Stimulated activated CD4-positive, alpha-beta T cell treated with anti-CD3 and anti-CD28 coated beads, Interleukin-2, amount 100 ng/mL, for 48 hours (primary cell): ENCODE data around the gene MUC5B.
"Not testable (repeated sequence)": the region's sequence is repeated elsewhere in the genome, so short reads cannot be mapped to it uniquely, and the experiment has no call there.

ENCODE experiments used
- DNase-seq, 2 donors: peaks; one replicate each; pipeline ENCODE4 v3.0.0-alpha.2; 2020

The MUC5B gene, protein sequence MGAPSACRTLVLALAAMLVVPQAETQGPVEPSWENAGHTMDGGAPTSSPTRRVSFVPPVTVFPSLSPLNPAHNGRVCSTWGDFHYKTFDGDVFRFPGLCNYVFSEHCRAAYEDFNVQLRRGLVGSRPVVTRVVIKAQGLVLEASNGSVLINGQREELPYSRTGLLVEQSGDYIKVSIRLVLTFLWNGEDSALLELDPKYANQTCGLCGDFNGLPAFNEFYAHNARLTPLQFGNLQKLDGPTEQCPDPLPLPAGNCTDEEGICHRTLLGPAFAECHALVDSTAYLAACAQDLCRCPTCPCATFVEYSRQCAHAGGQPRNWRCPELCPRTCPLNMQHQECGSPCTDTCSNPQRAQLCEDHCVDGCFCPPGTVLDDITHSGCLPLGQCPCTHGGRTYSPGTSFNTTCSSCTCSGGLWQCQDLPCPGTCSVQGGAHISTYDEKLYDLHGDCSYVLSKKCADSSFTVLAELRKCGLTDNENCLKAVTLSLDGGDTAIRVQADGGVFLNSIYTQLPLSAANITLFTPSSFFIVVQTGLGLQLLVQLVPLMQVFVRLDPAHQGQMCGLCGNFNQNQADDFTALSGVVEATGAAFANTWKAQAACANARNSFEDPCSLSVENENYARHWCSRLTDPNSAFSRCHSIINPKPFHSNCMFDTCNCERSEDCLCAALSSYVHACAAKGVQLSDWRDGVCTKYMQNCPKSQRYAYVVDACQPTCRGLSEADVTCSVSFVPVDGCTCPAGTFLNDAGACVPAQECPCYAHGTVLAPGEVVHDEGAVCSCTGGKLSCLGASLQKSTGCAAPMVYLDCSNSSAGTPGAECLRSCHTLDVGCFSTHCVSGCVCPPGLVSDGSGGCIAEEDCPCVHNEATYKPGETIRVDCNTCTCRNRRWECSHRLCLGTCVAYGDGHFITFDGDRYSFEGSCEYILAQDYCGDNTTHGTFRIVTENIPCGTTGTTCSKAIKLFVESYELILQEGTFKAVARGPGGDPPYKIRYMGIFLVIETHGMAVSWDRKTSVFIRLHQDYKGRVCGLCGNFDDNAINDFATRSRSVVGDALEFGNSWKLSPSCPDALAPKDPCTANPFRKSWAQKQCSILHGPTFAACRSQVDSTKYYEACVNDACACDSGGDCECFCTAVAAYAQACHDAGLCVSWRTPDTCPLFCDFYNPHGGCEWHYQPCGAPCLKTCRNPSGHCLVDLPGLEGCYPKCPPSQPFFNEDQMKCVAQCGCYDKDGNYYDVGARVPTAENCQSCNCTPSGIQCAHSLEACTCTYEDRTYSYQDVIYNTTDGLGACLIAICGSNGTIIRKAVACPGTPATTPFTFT (N-terminal part only)

DNA sequence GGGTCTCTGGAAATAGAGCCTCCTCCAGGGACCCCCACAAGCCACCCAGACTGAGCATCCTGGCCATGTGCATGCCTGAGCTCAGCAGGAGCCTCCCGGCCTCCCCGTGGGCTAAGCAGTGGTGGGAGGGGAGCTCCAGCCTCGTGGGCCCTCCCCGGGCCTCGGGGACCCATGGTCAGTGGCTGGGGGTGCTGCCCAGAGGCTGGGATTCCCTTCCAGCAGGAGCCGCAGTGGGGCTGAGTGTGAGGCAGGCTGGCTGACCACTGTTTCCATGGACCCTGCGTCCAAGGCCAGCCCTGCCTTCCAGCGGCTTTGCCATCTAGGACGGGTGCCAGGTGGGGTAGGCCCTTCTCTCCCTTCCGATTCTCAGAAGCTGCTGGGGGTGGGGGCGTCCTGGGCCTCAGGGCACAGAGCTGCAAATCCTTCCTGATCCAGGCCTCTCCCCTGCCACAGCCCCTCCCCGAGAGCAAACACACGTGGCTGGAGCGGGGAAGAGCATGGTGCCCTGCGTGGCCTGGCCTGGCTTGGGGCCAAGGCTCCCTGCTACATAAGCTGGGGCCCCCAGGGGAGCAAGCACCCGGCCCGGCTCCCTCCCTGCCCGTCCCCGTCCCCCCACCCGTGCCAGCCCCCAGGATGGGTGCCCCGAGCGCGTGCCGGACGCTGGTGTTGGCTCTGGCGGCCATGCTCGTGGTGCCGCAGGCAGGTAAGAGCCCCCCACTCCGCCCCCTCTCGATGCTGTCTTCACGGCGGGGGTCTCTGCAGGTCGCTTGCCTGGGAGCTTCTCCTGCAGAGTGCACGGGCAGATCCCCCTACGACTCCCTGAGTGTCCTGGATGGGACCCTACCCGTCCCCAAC lies at the start of gene MUC5B:
MUC5B (plus strand) TSS at position 576 of the 855 bp plus-strand sequence; CDS start at position 634, 58 bp downstream.
- DNase-seq, result no peak

DNA sequence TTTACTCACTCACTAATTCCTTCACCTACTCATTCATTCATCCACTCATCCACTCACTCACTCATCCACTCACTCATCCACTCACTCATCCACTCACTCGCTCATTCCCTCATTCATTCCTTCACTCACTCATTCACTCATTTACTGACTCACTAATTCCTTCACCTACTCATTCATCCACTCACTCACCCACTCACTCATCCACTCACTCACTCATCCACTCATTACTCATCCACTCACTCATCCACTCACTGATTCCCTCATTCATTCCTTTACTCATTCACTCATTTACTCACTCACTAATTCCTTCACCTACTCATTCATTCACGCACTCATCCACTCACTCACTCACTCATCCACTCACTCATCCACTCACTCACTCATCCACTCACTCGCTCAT lies 49.5 kb upstream of the MUC5B start:
- DNase-seq, result not testable (repeated sequence)

DNA sequence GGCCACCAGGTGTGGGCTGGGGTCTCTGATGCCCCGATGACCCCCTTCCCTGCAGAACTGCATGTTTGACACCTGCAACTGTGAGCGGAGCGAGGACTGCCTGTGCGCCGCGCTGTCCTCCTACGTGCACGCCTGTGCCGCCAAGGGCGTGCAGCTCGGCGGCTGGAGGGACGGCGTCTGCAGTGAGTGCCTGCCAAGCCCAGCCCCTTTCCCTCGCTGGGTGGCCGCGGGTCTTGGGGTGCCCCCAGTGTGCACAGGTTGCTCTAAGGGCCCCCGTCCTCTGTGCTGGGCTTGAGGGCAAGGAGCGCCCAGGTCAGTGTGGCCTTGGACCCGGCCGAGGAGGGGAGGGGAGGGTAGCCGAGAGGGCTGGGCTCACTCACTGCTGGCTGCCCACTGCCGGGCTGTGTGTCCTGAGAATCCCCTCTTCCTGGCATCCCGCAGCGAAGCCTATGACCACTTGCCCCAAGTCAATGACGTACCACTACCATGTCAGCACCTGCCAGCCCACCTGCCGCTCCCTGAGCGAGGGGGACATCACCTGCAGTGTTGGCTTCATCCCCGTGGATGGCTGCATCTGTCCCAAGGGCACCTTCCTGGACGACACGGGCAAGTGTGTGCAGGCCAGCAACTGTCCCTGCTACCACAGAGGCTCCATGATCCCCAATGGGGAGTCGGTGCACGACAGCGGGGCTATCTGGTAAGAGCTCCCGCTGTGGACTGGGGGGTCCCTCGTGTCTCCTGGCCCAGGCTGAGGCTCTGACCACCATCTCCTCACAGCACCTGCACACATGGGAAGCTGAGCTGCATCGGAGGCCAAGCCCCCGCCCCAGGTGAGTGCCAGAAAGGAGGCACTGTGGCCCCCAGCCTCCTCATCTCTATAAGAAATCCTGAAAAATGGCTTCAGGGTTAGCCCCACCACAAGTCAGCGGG lies 48.2 kb upstream of the MUC5B start:
- DNase-seq, result no peak

DNA sequence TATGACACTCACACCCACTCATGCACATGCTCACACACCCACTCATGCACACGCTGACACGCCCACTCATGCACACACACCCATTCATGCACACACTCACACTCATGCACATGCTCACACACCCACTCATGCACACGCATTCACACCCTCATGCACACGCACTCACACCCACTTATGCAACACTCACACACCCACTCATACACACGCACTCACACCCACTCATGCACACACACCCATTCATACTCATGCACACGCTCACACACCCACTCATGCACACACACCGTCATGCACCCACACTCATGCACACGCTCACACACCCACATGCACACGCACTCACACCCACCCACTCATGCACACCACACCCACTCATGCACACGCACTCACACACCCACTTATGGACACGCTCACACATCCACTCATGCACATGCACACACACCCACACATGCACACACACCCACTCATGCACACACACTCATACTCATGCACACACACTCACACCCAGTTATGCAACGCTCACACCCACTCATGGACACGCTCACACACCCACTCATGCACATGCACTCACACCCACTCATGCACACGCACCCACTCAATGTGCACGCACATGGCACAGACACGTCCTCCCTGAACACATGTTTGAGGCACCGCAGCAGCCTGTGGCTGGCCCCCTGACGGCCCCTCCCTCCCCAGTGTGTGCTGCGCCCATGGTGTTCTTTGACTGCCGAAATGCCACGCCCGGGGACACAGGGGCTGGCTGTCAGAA lies 47.2 kb upstream of the MUC5B start:
- DNase-seq, result no peak

DNA sequence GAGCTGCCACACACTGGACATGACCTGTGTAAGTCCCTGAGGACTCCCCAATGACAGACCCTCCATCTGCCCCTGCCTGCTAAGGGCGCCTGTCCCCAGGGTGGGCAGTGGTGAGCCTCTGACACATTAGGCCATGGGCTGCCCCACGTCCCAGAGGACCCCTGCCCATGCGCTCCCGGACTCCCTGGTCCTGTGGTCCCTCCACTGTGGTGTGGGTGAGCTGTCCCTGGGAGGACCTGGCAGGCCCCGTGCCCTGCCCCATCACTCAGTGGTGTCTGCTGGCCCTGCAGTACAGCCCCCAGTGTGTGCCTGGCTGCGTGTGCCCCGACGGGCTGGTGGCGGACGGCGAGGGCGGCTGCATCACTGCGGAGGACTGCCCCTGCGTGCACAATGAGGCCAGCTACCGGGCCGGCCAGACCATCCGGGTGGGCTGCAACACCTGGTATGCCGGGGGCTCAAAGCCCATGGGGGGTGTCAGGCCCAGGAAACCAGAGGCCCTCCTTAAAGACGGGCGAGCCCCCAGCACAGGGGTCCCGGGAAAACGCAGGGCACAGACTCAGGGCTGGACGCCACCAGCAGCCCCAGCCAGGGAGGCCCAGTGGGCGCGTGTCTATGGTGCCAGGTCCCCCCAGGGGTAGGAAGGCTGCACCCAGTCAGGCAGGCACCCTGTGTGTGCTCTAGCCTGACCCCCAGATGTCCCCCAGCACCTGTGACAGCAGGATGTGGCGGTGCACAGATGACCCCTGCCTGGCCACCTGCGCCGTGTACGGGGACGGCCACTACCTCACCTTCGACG lies 46.4 kb upstream of the MUC5B start:
- DNase-seq, result no peak

DNA sequence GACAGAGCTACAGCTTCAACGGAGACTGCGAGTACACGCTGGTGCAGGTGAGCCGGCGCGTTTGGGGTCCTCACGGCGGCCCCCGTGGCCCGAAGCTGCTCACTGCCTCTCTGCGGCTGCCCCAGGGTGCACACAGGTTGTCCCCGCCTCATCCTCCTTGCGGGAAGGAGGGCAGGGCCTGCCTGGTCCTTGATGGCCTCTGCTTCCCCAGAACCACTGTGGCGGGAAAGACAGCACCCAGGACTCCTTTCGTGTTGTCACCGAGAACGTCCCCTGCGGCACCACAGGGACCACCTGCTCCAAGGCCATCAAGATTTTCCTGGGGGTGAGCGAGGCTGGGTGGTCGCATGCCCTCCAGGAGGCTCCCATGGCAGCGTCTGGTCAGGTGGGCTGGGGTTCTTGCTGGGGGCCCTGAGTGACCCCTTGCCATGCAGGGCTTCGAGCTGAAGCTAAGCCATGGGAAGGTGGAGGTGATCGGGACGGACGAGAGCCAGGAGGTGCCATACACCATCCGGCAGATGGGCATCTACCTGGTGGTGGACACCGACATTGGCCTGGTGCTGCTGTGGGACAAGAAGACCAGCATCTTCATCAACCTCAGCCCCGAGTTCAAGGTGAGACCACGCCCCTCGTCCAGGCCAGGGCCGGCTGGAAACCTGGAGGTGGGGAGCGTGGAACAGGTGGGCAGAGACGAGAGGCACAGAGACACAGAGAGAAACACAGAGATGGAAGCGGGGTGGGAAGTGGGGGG lies 45.7 kb upstream of the MUC5B start:
- DNase-seq, result no peak

DNA sequence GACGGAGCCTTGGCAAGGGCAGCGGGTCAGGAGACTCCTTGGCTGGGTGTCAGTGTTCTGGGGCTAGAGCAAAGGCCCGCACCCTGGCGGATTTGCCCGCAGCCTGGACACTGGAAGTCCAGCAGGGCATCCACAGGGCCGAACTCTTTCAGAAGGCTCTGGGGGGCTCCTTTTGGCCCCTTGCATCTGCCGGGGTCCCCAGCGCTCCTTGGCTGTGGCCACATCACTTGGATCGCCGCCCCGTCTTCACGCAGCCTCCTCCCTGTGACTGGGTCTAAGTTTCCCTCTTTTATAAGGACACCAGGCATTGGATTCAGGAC lies 45.1 kb upstream of the MUC5B start:
- DNase-seq, result no peak

DNA sequence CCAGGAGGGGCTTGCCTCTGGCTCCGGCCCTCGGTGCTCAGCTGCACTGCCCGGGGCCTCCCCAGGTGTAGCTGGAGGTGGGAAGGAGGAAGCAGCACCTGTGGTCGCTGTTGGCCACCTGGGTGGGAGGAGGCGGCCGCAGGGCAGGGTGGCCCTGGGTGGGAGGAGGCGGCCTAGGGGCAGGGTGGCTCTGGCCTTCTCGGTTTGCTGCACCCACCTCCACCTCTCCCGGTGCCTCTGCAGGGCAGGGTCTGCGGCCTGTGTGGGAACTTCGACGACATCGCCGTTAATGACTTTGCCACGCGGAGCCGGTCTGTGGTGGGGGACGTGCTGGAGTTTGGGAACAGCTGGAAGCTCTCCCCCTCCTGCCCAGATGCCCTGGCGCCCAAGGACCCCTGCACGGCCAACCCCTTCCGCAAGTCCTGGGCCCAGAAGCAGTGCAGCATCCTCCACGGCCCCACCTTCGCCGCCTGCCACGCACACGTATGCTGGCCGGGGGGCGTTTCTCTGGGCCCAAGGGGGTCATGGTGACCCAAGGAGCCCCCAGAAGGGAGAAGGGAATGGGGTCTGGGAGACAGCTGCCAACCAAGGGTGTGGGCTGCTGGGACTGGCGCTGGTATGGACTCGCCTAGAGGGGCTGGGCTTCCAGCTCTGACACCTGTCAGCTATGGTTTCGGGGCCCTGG lies 44.5 kb upstream of the MUC5B start:
- DNase-seq, result no peak

DNA sequence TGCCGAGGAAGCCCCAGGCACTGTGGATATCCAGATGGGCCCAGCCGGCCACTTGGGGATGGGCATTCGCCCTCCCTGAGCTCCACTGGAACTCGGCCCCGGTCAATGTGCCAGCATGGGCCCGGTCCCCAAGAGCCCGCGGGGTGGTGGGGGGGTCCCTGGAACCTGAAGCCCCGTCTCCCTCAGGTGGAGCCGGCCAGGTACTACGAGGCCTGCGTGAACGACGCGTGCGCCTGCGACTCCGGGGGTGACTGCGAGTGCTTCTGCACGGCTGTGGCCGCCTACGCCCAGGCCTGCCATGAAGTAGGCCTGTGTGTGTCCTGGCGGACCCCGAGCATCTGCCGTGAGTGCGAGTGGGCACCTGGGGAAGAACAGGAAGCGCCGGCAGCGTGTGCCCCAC lies 44.0 kb upstream of the MUC5B start:
- no peak for DNase-seq

DNA sequence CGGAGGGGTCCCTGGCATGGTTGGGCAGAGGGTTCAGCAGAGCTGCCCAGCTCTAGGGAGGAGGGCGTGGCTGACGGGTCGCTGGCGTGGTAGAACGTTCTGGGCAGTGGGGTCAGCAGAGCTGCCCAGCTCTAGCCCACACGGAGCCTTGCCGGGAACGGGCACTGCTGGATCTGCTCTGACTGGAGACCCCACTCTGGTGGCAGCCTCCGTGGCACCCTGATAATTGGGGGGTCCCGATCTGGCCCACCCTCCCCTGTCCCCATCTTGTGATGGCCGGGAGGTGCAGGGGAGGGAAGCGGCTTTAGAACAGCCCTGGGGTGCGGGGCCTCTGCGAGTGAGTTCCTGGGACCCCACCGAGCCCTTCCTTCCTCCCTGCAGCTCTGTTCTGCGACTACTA lies 43.2 kb upstream of the MUC5B start:
- DNase-seq, result no peak

DNA sequence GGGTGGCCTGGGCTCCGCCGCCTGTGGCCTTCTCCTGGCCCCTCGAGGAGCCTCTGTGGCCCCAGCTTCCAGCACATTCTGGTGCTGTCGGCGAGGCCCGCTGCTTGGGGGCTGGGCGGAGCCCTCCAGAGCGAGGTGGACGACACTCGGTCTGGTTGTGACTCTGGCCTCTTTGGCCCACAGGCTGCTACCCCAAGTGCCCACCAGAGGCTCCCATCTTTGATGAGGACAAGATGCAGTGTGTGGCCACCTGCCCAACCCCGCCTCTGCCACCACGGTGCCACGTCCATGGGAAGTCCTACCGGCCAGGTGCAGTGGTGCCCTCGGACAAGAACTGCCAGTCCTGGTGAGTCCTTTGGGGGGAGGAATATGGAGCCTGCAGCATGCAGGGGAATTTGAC lies 42.7 kb upstream of the MUC5B start:
- no peak for DNase-seq

DNA sequence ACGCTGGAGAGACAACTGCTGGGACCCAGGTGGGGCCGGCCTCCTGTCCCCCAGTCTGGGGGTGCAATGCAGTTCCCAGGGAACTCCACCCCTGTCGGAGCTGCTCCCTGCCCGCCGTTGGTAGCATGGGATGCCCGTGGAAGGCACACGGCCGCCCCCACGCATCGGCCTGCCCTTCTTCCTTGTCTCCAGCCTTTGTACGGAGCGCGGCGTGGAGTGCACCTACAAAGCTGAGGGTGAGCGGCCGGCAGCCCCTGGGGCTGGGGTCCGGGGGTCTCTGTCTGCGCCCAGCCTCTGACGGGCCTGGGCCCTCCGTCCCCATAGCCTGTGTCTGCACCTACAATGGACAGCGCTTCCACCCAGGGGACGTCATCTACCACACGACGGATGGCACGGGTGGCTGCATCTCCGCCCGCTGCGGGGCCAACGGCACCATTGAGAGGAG lies 41.9 kb upstream of the MUC5B start:
- DNase-seq, result no peak

DNA sequence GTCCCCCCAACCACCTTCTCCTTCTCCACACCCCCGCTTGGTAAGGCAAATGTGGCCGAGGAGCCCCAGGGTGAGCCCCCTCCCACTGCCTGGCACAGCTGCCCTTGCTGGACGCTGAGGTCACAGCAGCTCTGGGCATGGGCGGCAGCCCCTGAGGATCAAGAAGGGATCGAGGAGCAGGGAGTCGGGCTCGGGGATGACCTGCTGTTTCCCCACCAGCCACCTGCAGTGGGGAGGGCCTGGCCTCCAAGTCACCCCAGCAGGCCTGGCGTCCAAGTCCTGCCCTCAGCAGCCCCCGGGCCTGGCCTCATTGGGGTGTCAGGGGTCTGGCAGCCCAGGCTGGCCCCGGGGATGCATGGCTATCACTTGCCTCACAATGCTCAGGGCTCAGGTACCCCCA lies 41.4 kb upstream of the MUC5B start:
- DNase-seq, result no peak

DNA sequence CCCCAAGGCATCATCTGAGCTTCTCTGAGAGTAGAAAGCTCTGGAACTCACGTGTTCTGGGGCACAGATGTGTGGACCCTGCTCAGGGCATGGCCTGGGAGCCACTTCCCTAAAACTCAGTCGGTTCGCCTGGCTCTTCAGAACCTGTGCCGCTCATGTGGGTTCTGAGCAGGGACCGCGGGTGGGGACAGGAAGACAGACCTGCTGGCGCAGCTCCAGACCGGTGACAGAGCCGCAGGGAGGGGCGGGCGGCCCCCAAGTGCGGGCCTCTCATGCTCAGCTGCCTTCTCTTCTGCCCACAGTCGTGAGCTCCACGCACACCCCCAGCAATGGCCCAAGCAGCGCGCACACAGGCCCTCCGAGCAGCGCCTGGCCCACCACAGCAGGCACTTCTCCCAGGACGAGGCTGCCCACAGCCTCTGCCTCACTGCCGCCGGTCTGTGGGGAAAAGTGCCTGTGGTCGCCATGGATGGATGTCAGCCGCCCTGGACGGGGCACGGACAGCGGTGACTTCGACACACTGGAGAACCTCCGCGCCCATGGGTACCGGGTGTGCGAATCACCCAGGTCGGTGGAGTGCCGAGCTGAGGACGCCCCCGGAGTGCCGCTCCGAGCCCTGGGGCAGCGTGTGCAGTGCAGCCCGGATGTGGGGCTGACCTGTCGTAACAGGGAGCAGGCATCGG lies 40.9 kb upstream of the MUC5B start:
- DNase-seq, result no peak

DNA sequence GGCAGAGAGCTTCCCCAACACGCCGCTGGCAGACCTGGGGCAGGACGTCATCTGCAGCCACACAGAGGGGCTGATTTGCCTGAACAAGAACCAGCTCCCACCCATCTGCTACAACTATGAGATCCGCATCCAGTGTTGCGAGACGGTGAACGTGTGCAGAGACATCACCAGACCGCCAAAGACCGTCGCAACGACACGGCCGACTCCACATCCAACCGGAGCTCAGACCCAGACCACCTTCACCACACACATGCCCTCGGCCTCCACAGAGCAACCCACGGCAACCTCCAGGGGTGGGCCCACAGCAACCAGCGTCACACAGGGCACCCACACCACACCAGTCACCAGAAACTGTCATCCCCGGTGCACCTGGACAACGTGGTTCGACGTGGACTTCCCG lies 38.7 kb upstream of the MUC5B start:
- DNase-seq, result not testable (repeated sequence)

DNA sequence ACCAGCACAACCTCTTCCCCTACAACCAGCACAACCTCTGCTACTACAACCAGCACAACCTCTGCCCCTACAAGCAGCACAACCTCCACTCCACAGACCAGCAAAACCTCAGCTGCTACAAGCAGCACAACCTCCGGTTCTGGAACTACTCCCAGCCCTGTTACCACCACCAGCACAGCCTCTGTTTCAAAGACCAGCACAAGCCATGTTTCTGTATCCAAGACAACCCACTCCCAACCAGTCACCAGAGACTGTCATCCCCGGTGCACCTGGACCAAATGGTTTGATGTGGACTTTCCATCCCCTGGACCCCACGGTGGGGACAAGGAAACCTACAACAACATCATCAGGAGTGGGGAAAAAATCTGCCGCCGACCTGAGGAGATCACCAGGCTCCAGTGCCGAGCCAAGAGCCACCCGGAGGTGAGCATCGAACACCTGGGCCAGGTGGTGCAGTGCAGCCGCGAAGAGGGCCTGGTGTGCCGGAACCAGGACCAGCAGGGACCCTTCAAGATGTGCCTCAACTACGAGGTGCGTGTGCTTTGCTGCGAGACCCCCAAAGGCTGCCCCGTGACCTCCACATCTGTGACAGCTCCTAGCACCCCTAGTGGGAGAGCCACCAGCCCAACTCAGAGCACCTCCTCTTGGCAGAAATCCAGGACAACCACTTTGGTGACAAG lies 34.3 kb upstream of the MUC5B start:
- not testable (repeated sequence) for DNase-seq

DNA sequence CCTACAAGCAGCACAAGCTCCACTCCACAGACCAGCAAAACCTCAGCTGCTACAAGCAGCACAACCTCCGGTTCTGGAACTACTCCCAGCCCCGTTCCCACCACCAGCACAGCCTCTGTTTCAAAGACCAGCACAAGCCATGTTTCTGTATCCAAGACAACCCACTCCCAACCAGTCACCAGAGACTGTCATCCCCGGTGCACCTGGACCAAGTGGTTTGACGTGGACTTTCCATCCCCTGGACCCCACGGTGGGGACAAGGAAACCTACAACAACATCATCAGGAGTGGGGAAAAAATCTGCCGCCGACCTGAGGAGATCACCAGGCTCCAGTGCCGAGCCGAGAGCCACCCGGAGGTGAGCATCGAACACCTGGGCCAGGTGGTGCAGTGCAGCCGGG lies 33.0 kb upstream of the MUC5B start:
- not testable (repeated sequence) for DNase-seq
